ENCODE data around the gene NEO1.

Gene NEO1

GRCh38 chr15:73313861-73314260, 261.6 kb downstream of the NEO1 start:
- no peak for DNase-seq

- DNase-seq: no peak
Observed at GRCh38 chr15:73317651-73318462, 265.6 kb downstream of the NEO1 start.

DNA sequence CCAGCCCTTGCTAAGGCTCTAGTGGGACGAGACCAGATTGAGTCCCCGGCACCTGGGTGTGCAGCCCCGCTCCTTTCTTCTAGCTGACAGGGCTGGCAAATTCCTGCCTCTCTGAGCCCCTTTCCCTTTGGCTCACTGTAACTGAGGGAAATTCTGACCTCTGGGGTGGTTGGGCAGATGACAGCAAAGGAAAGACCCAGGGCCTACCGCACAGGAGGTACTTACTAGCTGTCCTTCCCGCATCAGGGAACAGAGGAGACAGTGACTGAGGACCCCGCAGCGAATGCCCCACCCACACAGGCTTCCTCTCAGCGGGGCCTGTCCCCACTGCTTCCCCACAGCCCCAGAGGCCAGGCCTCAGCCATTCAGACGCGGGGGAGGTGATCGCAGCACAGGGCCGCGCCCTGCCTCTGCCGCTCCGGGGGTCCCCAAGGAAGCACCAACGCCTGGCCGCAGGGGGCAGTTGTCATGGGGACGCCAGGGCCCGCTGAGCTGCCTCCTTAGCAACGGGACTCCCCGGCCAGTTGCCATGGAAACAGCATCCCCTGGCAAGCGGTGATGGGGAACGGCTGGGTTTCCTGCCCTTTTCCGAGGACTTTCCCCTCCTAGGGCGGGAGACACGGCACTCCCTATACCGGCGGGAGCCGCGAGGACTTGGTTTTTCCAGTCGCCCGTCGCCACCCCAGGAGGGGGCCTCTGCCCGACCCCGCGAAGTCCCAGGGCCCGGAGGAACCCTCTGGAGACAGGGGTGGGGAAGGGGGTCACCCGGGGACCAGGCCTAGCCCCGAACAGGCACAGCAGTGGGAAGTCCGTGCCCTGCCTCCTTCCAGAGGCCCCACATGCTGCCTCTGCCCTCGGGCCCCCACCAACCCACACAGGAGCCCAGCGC, 266.4 kb downstream of the NEO1 start:
- DNase-seq: no peak

- DNase-seq: no peak
Observed at GRCh38 chr15:73319460-73320245, 267.4 kb downstream of the NEO1 start.

GRCh38 chr15:73320619-73321180, 268.4 kb downstream of the NEO1 start:
- no peak for DNase-seq

- DNase-seq: no peak
Observed at GRCh38 chr15:73321496-73322450, 269.5 kb downstream of the NEO1 start.

- no peak for DNase-seq
Observed at GRCh38 chr15:73322665-73323373, 270.6 kb downstream of the NEO1 start.

GRCh38 chr15:73323374-73323955, 271.2 kb downstream of the NEO1 start:
- DNase-seq: no peak

- no peak for DNase-seq
Observed at GRCh38 chr15:73323956-73324355, 271.7 kb downstream of the NEO1 start.

DNA sequence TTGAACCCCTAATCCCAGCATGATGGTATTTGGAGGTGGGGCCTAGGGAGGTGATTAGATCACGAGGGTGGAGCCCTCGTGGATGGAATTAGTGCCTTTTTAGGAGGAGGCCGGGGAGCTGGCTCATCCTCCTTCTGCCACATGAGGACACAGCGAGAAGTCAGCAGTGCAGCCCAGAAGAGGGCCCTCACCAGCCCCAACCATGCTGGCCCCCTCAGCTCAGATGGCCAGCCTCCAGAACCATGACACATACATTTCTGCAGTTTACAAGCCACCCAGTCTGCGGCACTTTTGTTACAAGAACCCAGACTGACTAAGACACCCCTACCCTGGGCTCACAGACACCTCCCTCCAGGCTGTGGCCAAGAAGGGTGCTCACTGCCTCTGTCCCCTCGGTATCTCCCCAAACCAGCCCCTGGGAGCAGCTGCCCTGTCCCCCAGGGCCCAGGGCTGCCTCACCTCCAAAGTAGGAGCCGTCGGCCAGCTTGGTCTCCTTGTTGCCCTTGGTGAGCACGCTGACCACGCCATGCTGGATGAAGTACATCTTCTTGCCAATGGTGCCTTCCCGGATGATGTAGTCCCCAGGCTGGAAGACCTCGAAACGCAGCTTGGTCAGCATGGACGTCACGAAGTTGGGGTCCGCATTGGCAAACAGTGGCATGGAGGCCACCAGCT, 272.4 kb downstream of the NEO1 start:
- DNase-seq: no peak

DNA sequence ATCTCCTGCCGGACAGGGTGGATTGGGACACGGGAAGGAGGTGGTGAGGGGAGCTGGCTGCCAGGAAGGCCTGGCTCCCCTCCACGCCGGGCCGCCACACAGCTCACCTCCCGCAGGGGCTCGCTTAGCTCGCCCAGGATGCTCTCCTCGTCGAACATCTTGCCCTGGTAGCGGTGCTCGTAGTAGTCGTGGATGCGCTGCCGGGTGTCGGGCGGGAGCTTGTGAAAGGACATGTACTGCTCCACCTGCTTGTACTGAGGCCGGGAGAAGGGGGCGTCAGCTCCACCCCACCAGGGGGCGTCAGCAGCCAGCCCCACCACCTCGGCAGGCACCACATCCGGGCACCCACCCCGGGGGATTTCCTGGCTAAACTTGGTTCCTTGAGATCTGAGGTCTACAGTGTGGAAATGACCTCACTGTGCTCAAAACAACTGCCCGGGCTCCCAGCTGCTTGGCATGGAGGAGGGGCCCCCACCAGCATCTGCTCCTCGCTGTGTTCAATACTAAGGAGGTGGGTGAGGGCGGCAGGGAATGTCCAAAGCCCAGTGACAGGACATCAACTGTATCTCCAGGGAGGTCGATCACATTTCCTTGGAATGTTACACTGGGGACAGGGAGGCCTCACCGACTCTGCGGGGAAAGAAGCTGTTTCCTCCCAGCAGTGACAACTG, 273.1 kb downstream of the NEO1 start:
- no peak for DNase-seq

GRCh38 chr15:73326157-73326556, 273.9 kb downstream of the NEO1 start:
- DNase-seq: no peak

GRCh38 chr15:73328149-73328820, 276.0 kb downstream of the NEO1 start:
- DNase-seq: no peak

DNA sequence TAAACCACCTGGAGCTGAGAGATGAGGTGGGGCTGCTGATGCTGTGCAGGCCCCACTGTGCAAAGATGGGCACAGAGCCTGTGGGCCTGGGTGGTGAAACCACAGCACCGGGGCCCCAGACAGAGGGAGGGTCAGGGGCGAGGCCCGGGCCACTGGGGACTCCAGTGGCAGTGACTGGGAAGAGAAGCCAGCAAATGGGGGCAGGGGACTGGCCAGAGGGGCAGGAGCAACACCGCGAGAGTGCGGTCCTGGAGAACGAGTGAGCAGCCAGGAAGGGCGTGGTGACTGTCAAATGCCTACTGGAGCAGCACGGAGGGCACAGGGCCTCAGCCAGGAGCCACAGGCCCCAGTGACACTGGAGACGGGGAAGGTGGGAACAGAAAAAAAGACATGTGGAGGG, 276.7 kb downstream of the NEO1 start:
- no peak for DNase-seq

DNA sequence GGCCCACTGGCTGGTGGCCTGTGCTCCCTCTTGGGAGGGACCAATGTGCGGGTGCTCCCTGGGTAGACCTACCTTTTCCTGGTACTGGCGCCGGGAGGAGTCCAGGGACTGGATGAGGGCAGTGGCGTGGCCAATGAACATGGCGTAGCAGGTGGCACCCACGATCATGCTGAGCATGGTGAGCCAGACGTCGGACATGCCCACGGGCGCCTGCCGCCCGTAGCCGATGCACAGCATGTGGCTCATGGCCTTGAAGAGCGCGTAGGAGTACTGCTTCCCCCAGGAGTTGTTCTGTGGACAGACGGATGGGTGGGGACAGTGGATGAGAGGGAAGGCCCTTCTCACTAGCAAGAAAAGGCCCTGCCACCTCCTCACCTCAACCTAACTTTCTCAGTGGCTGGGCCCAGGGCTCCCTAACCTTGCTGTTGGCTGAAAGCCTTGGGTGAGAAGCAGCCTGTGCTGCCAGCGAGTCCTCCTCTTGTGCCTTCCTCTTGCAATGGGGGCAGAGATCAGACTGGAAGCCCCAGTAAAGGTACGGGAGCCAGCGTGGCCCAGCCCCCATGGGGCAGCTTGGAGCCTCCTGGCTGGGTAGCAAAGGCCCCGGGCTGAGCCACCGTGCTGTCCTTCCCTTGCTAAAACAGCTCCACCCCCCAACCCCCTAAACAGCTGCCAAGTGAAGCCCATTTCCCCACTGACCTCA, 277.4 kb downstream of the NEO1 start:
- DNase-seq: no peak

- no peak for DNase-seq
Observed at GRCh38 chr15:73330206-73331051, 278.2 kb downstream of the NEO1 start.

GRCh38 chr15:73331501-73331900, 279.2 kb downstream of the NEO1 start:
- no peak for DNase-seq

Measured in midbrain (tissue), 1 donor.